Inflammatory macrophage treated with lipopolysaccharide for 1 hour (primary cell): ENCODE results near the gene ZNF846.
"Not testable (repeated sequence)": the region's sequence is repeated elsewhere in the genome, so short reads cannot be mapped to it uniquely, and the experiment has no call there.

Experiments used
- DNase-seq, 2 donors: peaks; one replicate each; pipeline ENCODE4 v3.0.0-alpha.2; 2020 to 2022

ZNF846 gene

DNA sequence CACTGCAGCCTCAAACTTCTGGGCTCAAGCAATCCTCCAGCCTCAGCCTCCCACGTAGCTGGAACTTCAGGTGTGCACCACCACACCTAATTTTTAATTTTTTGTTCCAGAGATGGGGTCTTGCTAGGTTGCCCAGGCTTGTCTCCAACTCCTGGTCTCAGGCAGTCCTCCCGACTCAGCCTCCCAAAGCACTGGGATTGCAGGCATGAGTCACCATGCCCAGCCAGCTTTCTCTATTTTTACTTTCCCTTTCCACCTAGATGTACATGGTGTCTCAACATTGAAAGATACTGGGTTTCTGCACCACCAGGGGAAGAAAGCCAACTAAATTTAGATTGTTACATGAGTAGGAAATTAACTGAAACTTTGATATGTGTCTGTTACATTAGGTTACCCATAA, 13.8 kb upstream of the ZNF846 start:
- peak; percentile 48 to 63 for DNase-seq

DNA sequence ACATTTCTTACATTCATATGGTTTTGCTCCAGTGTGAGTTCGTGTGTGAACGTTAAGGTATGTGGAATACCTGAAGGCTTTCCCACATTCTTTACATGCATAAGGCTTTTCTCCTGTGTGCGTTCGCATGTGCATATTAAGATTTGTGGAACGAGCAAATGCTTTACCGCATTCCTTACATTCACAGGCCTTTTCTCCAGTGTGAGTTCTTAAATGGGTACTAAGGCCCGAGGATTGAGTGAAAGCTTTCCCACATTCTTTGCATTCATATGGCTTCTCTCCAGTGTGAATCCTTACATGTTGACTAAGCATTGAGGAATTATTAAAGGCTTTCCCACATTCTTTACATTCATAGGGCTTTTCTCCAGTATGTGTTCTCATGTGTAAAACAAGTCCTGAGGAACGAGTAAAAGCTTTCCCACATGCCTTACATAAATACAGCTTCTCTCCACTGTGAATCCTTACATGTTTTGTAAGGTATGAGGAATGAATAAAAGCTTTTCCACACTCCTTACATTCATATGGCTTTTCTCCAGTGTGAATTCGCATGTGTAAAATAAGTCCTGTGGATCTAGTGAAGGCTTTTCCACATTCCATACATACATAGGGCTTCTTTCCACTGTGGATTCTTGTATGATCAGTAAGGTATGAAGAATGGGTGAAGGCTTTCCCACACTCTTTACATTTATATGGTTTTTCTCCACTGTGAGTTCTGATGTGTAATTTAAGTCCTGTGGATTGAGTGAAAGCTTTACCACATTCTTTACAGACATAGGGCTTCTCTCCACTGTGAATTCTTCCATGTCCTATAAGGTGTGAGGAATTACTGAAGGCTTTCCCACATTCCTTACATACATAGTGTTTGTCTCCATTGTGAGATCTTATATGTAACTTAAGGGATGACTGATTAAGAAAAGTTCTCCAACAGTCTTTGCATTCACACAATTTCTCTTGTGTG, 10.7 kb downstream of the ZNF846 start:
- no peak for DNase-seq

DNA sequence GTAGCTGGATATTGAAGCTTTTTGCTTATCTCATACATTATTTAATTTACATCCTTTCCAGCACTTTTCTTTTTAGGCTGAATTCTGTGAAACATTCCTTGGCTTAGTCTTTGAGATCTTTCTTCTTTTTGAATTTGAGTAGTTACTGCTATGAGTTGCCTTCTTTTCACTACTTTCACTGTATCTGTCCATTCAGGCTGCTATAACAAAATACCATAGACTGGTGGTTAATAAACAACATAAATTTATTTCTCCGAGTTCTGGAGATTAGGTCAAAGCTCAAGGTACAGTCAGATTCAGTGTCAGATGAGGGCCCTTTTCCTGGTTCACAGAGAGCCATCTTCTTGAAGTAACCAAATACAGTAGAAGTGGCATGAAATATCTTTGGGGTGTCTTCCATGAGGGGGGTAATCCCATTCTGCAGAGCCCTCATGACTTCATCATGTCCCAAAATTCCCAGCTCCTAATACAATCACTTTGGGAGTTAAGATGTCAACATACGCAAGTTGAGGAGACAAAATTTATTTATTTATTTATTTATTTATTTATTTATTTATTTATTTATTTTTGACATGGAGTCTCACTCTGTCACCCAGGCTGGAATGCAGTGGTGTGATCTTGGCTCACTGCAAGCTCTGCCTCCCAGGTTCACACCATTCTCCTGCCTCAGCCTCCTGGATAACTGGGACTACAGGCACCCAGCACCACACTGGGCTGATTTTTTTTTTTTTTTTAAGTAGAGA, 15.7 kb downstream of the ZNF846 start:
- DNase-seq: no peak

DNA sequence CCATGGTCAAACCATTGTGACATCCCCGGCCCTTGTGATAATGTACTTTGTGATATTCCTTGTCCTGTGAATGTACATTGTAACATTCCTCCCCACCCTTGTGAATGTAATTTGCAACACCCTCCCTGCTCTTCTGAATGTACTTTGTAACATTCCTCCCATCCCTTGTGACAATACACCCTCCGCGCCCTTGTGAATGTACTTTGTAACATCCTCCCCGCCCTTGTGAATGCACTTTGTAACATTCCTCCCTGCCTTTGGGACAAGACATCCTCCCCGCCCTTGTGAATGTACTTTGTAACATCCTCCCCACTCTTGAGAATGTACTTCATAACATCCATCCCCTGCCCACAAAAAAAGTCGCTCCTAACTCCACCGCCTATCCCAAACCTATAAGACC, 17.1 kb downstream of the ZNF846 start:
- no peak for DNase-seq

DNA sequence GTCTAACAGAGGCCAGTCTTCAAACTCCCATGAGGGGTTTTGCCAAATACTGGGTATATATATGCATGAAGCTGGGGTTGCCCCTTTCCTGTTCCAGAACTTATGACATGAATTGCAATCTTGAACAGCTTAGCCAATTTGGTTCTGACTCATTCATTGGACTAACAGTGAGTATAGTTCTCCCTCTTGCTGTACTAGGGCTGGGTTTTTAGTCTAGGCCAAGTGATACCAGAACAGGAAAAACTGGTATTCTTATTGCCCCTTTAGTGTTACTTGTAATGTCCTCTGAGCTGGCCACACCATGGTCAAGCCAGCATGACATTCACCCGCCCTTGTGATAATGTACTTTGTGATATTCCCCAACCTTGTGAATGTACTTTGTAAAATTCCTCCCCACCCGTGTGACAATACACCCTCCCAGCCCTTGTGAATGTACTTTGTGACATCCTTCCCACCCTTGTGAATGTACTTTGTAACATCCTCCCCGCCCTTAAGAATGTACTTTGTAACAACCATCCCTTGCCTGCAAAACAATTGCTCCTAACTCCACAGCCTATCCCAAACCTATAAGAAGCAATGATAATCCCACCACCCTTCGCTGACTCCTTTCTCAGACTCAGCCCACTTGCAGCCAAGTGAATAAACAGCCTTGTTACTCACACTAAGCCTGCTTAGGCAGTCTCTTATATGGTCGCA, 26.9 kb downstream of the ZNF846 start:
- DNase-seq: no peak

DNA sequence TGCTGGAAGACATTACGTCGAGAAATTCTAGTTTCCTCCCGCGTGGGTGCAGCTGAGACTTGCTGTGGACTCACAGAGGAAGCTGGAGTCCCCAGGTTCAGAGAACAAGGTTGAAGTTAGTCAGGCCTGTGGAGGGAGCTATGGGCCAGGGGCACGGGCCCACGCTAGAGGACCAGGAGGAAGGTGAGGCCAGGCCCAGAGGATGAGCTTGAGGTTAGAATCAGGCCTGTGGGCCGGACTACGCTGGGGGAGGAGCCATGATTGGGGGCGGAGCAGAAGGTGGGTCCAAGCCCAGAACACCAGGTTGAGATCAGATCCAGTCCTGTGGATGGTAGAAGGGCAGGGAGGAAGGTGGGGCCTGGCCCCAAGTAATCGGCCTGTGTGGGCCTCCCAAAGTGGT, 32.6 kb downstream of the ZNF846 start:
- DNase-seq: no peak

DNA sequence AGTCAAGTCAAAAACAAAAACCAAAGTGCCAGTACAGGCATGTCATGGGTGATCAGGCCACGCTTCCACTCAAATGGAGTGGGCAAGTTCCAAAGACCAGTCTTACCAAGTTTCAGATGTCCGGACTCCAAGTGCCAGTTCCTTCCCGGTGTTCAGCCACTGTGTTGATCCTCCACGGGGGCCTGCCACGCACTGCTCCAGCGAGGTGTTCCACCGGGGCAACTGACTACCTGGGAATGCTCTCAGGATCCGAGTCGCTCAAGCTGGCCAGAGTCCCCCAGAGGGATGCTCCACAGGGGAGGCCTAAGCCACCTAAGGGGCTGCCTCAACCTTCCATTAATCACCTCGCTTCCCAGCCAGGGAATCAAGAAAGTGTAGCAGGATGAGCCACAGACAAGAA, 38.5 kb downstream of the ZNF846 start:
- DNase-seq: not testable (repeated sequence)

DNA sequence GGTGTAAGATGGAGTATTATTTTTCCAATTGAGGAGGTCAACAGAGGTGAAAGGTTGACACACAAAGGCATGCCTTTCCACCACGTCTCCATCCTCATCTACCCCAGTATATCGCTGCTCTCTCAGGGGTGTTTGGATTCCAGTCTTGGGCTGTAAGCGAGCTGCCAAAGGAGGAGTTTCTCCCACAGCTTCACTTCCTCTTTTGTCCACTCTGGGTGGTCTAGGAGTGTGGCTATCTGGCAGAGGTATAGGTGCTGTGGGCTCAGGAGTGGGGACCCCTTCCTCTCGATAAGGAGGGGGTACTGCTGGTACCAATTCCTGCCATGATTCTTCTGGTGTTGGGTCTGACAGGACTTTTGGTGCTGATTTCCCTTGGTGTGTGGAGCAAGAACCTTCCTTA, 39.4 kb downstream of the ZNF846 start:
- no peak for DNase-seq

DNA sequence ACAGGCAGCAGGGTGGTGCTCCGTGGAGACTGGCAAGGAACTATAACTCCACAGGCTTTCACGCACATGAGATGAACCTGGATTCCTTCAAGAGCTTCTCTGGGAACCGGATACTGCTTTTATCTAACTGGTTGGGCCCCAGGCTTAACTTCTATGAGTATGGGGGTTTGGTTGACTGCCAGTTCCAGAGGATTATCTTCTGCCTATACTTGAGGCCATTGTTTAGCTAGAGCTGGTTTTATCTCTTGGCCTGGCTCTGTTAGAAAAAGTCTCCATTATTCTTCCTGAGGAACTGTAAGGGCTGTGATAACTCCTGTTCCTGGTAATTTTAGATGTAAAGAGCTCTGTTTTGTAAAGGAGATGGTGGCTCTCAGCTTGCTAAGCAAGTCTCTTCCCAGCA, 40.9 kb downstream of the ZNF846 start:
- no peak for DNase-seq

DNA sequence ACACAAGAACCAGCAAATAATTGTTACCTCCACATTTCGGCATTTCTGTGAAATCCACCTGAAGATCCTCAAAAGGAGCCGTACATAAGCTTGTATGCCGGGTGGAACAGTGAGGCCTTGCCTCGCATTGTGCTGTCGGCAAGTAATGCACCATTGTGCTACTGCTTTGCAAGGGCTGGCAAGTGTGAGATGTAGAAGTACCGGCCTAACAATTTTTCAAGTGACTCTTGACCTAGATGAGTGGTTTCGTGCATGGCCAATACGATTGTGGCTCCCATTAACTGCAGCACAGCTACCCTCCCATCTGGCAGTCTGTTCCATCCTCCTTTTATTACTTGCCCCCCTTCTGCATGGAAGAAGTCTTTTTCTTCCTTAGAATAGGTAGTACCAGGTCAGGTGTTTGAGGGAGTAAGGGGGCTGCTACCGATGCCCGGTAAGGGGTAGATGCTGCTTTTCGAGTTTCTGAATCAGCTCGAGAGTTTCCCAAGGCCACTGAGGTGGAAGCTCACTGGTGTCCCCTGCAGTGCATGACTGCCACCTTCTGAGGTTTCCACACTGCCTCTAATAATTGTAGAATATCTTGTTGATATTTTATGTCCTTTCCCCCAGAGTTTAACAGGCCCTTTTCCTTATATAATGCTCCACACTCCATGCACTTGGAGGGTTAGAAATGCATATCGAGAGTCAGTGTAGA, 42.9 kb downstream of the ZNF846 start:
- DNase-seq: not testable (repeated sequence)

DNA sequence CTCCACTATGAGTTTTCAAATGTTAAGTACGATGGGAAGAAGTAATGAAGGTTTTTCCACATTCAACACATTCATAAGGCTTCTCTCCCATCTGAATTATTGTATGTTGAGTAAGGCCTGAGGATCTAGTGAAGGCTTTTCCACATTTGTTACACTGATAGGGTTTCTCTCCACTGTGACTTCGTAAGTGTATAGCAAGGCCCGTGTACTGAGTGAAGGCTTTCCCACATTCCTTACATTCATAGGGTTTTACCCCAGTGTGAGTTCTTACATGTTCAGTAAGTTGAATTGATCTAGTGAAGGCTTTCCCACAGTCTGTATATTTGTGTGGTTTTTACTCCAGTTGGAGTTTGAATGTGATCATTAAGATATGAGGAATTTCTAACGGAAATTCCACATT, 44.4 kb downstream of the ZNF846 start:
- DNase-seq: no peak

DNA sequence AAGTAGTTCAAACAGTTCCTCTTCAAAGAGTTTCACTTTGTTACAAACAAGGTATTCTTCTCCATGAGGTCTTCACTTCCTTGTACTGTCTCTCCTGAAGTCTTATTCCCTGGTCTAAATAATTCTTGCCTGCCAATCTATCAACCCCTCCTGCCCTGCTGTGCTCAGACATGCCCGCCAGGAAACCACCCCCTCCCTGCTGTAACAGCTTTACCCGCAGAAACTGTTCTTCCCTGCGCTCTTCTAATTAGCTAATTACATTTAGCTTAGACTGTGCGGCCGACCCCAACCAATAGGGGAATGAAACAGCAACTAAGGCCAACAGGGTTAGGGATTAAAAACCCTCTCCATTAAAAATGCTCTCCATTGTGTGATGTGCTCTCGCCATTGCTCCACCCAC, 46.7 kb downstream of the ZNF846 start:
- no peak for DNase-seq

DNA sequence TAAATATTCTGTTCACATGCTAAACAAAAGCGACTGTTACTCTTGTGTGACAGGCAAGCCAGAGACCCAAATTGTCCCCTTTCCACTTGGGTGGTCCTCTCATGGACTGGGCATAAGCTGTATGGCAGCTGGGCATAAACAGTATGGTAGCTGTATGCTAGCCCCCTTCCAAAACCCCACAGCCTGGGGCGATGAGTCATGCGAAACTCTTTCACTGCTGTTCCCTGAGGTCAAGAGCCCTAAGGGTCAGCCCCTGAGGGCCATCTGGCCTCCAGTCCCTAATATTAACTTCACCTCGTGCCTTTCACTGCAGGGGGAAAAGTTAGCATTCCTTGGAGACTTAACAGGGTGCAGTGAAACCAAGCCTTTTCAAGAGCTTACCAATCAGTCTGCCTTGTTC, 48.0 kb downstream of the ZNF846 start:
- DNase-seq: no peak

DNA sequence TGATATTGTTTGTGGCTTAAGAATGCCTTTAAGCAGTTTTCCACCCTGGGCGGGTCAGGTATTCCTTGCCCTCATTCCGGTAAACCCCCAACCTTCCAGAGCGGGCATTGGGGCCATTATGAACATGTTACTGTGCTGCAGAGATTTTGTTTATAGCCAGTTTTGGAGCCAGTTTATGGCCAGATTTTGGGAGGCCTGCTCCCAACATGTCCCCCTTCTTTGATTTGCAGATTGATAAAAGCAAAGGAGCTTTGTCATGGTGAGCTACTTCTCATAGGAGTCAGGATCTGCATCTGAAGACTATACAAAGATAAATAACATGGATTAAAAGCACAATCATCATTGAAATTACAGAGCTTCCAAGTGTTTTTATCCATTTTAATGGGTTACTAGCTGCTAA, 56.7 kb downstream of the ZNF846 start:
- DNase-seq: no peak

DNA sequence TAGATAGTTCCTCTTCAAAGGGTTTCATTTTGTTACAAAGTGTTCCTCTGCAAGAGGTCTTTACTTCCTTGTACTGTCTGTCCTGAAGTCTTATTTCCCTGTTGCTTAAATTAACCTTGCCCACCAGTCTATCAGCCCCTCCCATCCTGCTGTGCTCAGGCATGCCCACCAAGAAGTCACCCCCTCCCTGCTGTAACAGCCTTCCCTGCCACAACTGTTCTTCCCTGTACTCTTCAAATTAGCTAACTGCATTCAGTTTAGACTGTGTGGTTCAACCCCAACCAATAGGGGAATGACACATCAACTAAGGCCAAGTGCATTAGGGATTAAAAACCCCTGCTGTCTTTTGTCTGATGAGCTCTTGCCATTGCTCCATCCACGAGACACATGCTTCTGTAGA, 59.2 kb downstream of the ZNF846 start:
- DNase-seq: no peak

DNA sequence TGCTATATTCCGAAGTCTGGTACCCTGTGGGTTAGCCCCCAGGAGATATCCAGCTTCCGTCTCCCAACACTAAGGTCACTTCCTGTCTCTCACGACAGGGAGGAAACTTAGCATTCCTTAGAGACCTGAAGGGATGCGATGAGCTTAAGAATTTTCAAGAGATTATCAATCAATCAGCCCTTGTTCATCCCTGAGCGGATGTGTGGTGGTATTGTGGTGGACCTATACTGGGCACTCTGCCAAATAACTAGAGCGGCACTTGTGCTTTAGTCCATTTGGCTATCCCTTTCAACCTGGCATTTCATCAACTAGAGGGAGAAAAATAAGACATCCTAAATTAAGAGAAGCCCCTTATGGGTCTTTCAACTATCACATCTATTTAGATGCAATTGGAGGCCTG, 62.7 kb downstream of the ZNF846 start:
- DNase-seq: no peak

DNA sequence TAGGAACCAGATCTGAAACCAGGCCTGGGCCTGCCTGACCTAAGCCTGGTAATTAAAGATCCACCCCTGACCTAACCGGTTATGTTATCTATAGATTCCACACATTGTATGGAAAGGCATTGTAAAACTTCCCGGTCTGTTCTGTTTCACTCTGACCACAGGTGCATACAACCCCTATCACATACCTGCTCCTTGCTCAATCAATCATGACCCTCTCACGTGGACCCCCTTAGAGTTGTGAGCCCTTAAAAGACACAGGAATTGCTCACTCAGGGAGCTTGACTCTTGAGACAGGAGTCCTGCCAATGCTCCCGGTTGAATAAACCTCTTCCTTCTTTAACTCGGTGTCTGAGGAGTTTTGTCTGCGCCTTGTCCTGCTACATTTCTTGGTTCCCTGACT, 66.4 kb downstream of the ZNF846 start:
- DNase-seq: no peak
